Sigmoid colon (tissue), 4 donors: ENCODE data around the gene PCYT2.
A peak's percentile ranks its signal among the peaks of the same experiment; 100 is the strongest.

Source experiments
- POLR2A ChIP-seq, 2 donors: fragments of 450-650 bp; IDR thresholded peaks; one replicate each; pipeline ENCODE4 v1.6.1; 2016; ENCODE audit warnings: antibody characterized with exemption in 2 of 2, mild to moderate bottlenecking in 2 of 2, moderate library complexity in 2 of 2
- POLR2AphosphoS5 ChIP-seq, 4 donors: sonication (generic); formaldehyde crosslinking; IDR thresholded peaks; one replicate each; pipeline ENCODE4 v1.6.1; 2017; ENCODE audit warnings: antibody characterized with exemption in 4 of 4
- TF ChIP-seq, protein P1 (sequence below), 4 experiments: fragments of 450-650 bp in 3 of 4; fragments of 200-600 bp in 1 of 4; IDR thresholded peaks; one replicate each; pipeline ENCODE4 v1.5.1; 2016 to 2019; ENCODE audit warnings: antibody characterized with exemption in 4 of 4, mild to moderate bottlenecking in 3 of 4, moderate library complexity in 2 of 4

DNA sequence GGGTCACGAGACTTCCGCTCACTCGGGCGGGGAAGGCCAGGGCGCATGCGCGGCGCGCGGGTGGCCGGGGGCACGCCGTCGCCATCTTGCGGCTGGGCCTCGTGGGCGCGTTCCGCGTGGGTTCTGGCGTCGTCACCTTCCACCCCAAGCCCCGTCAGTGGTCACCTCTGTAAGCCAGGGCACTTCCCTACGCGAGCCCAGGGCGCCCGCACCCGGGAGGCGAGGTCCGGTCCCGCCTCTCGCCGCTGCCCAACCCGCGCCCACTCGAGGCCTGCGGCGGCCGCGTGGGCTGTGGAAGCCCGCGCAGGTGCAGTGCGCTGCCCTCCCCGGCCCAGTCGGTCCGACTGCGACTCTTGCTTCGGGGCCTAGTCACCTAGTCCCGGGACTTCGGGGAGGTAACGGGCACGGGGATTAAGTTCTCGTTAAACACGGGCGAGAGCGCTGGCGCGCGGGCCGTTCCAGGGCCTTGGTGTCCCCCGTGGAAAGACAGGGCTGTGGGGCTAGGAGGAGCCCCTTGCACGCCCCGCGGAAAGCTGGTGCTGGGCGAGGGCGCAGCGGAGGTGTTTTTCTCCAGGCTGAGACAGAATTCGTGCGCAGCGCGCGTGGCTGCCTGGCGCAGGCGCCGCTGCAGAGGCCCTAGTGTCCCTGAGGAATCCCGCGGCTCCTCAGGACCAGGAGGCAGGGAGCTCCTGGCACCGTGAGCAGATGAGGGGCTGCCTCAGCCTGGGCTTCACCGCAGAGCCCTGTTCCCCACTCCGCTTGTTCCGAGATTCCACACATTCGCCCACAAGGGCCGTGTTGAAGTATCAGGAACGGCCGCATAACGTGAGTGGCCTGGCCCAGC, 39.6 kb downstream of the PCYT2 start:
- peak; percentile 89 to 91 for TF ChIP-seq POLR2A (IDR thresholded peaks at IDR 0.05)
- TF ChIP-seq, protein P1, sequence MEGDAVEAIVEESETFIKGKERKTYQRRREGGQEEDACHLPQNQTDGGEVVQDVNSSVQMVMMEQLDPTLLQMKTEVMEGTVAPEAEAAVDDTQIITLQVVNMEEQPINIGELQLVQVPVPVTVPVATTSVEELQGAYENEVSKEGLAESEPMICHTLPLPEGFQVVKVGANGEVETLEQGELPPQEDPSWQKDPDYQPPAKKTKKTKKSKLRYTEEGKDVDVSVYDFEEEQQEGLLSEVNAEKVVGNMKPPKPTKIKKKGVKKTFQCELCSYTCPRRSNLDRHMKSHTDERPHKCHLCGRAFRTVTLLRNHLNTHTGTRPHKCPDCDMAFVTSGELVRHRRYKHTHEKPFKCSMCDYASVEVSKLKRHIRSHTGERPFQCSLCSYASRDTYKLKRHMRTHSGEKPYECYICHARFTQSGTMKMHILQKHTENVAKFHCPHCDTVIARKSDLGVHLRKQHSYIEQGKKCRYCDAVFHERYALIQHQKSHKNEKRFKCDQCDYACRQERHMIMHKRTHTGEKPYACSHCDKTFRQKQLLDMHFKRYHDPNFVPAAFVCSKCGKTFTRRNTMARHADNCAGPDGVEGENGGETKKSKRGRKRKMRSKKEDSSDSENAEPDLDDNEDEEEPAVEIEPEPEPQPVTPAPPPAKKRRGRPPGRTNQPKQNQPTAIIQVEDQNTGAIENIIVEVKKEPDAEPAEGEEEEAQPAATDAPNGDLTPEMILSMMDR (IDR thresholded peaks at IDR 0.05): no peak
- peak in 1 of 4 donors; percentile 98 for TF ChIP-seq POLR2AphosphoS5 (IDR thresholded peaks at IDR 0.05)
